Right lobe of liver (tissue), 6 donors: ENCODE results near the gene SMIM43. TPM values are rescaled to one million over a fixed set of nuclear protein-coding genes. Genes with fewer than 3 reads are reported as not detected.
"Not testable (repeated sequence)": the region's sequence is repeated elsewhere in the genome, so short reads cannot be mapped to it uniquely, and the experiment has no call there.

ENCODE experiments used
- ATAC-seq, 4 donors: fragments of 200-7000 bp; cut with Tn5 transposase; one replicate each; pipeline ENCODE4 v1.9.1; 2020; ENCODE audit warnings: mild to moderate bottlenecking in 4 of 4, moderate library complexity in 4 of 4
- DNase-seq, 3 donors: peaks; one replicate each; pipeline ENCODE4 v3.0.0-alpha.2; 2020
- H3K27ac ChIP-seq, 3 donors: fragments of 200-600 bp; one replicate each; pipeline ENCODE4 v1.8.0; 2022
- H3K27me3 ChIP-seq, 2 donors: fragments of 200-600 bp; one replicate each; pipeline ENCODE4 v1.8.0; 2022
- H3K36me3 ChIP-seq, 4 donors: fragments of 200-600 bp; sonication (generic) in 1 of 4; one replicate each; pipeline versions ENCODE4 v1.5.1 to v1.8.0; 2017 to 2022; ENCODE audit warnings: control low read depth in 1 of 4
- H3K4me1 ChIP-seq, 4 donors: fragments of 200-600 bp; sonication (generic) in 1 of 4; one replicate each; pipeline versions ENCODE4 v1.5.1 to v1.8.0; 2017 to 2022; ENCODE audit warnings: control low read depth in 1 of 4
- H3K4me3 ChIP-seq, 3 donors: fragments of 200-600 bp; one replicate each; pipeline ENCODE4 v1.8.0; 2022
- H3K9me3 ChIP-seq, 4 donors: fragments of 200-600 bp; sonication (generic) in 1 of 4; one replicate each; pipeline versions ENCODE4 v1.5.1 to v1.8.0; 2017 to 2022; ENCODE audit warnings: control low read depth in 1 of 4
- CTCF ChIP-seq, 4 donors: fragments of 200-600 bp in 3 of 4; fragments of 450-650 bp in 1 of 4; IDR thresholded peaks; one replicate each; pipeline versions ENCODE4 v1.5.1 to v1.8.0; 2016 to 2022; ENCODE audit warnings: antibody characterized with exemption in 4 of 4, mild to moderate bottlenecking in 2 of 4
- POLR2A ChIP-seq: fragments of 450-650 bp; IDR thresholded peaks from one replicate; pipeline ENCODE4 v1.6.1; 2017; ENCODE audit warnings: antibody characterized with exemption, mild to moderate bottlenecking
- WGBS: methylation state at CpG from one replicate; pipeline ENCODE4 v1.1.6; 2018; ENCODE audit warnings: low coverage, low lambda C conversion rate; ENCODE audit not compliant: insufficient coverage; ENCODE audit errors: missing lambda C conversion rate; 5-methylcytosine and 5-hydroxymethylcytosine counted together
- intact Hi-C, 2 donors: fragments of 100-400 bp; cut with DNase I; formaldehyde crosslinking; loops; one replicate each; pipeline versions ENCODE4 v1.11.2 to v1.14.1; 2022
- total RNA-seq, 6 experiments: library from RNA; depleted of rRNA in 2 of 6; stranded (reverse); fragments of >200 nt in 2 of 6; fragmentation: NEBNext Ultra II Directional in 3 of 6; extraction: Animal tissue kit (Norgen Biotek cat#: 25700) in 3 of 6; gene quantifications; one replicate each; pipeline versions ENCODE4 v1.1.0 to v1.2.4, GENCODE V29; 2016 to 2023
- donor health status: DM: no; HTN: yes; CAD: no.
- donor health status: DM: no; HTN: no; CAD: no.
- donor health status: DM: no; HTN: no; CAD: no.
- donor health status: DM: no; HTN: yes; CAD: no.
- donor health status: DM: no; HTN: yes; CAD: no.

The SMIM43 gene
- total RNA-seq, 6 experiments from 2014 or later = not detected

- H3K27ac ChIP-seq = no peak overlapping the region
- no peak for TF ChIP-seq POLR2A
- TF ChIP-seq CTCF (IDR thresholded peaks at IDR 0.05) = no peak
- H3K4me3 ChIP-seq = no peak overlapping the region
- intact Hi-C loops = loop anchor here in 1 of 2 donors (10.0 kb wide), 1 partner anchor 273 kb away; no protein-coding TSS in a partner anchor
- DNase-seq = no peak
- H3K4me1 ChIP-seq = no peaks in the 10 kb centered on the region
- H3K36me3 ChIP-seq = no peaks in the 10 kb centered on the region
- no peaks in the 10 kb centered on the region for H3K27me3 ChIP-seq
- 54% methylated on average over 8 of the region's 10 CpGs for WGBS
- no peaks in the 10 kb centered on the region for H3K9me3 ChIP-seq
- ATAC-seq = no peak
Measured at GRCh38 chr4:121737846-121738554, 27.0 kb downstream of the SMIM43 start.

GRCh38 chr4:121736735-121737351 lies 28.1 kb downstream of the SMIM43 start:
- ATAC-seq (peak; percentile 69 to 82 (median 74)), DNase-seq (no peak)
- no peaks in the 10 kb centered on the region for H3K4me1 ChIP-seq
- H3K36me3 ChIP-seq = no peaks in the 10 kb centered on the region
- H3K9me3 ChIP-seq = no peaks in the 10 kb centered on the region
- WGBS = 41% methylated on average over 5 of the region's 5 CpGs
- H3K27ac ChIP-seq = no peak overlapping the region
- TF ChIP-seq POLR2A (no peak), CTCF (IDR thresholded peaks at IDR 0.05) (peak; percentile 48 to 62 (median 54))
- H3K27me3 ChIP-seq = no peaks in the 10 kb centered on the region
- no peak overlapping the region for H3K4me3 ChIP-seq
- intact Hi-C loops = loop anchor here in 1 of 2 donors (10.0 kb wide), 1 partner anchor 272 kb away; no protein-coding TSS in a partner anchor

- Histone ChIP-seq H3K27ac (no peak overlapping the region), H3K36me3 (no peaks in the 10 kb centered on the region), H3K4me1 (no peaks in the 10 kb centered on the region), H3K27me3 (no peaks in the 10 kb centered on the region), H3K4me3 (no peak overlapping the region), H3K9me3 (no peaks in the 10 kb centered on the region)
- ATAC-seq = no peak
- DNase-seq = no peak
- TF ChIP-seq POLR2A (no peak), CTCF (IDR thresholded peaks at IDR 0.05) (no peak)
- intact Hi-C loops = loop anchor here in 1 of 2 donors (10.0 kb wide), 1 partner anchor 270 kb away; no protein-coding TSS in a partner anchor
- WGBS = 80% methylated on average over 1 of the region's 1 CpG
Measured at GRCh38 chr4:121734571-121734970, 30.4 kb downstream of the SMIM43 start.

- intact Hi-C loops = loop anchor here in 1 of 2 donors (10.0 kb wide), 1 partner anchor 269 kb away; no protein-coding TSS in a partner anchor
- no peak for ATAC-seq
- whole genome bisulfite sequencing = 33% methylated on average over 1 of the region's 1 CpG
Measured at GRCh38 chr4:121733942-121734341, 31.0 kb downstream of the SMIM43 start.

GRCh38 chr4:121729753-121730152 lies 35.2 kb downstream of the SMIM43 start:
- H3K36me3 ChIP-seq, H3K4me3 ChIP-seq, H3K27ac ChIP-seq, H3K4me1 ChIP-seq, DNase-seq, ATAC-seq, H3K27me3 ChIP-seq, H3K9me3 ChIP-seq: not testable (repeated sequence)
- WGBS = 100% methylated on average over 2 of the region's 2 CpGs
- intact Hi-C loops = loop anchor here (10.0 kb wide), 3 partner anchors 245 to 355 kb away; no protein-coding TSS in a partner anchor

More at GRCh38 chr4:121733942-121734341, 31.0 kb downstream of the SMIM43 start:
- TF ChIP-seq CTCF (IDR thresholded peaks at IDR 0.05) = no peak
- no peak for TF ChIP-seq POLR2A
- Histone ChIP-seq H3K4me1 (no peaks in the 10 kb centered on the region), H3K4me3 (no peak overlapping the region), H3K36me3 (no peaks in the 10 kb centered on the region), H3K27me3 (no peaks in the 10 kb centered on the region), H3K27ac (no peak overlapping the region), H3K9me3 (no peaks in the 10 kb centered on the region)
- no peak for DNase-seq
